Stimulated activated CD4-positive, alpha-beta T cell treated with anti-CD3 and anti-CD28 coated beads, Interleukin-1b, Interleukin-23, amount 100 ng/mL, for 24 hours (primary cell): Measurements from ENCODE around the gene NTNG1.
"Not testable (repeated sequence)": the region's sequence is repeated elsewhere in the genome, so short reads cannot be mapped to it uniquely, and the experiment has no call there.

ENCODE experiments used
- DNase-seq, 4 experiments: peaks; one replicate each; pipeline ENCODE4 v3.0.0-alpha.2; 2020; ENCODE audit warnings: low read depth in 4 of 4, low spot score in 1 of 4

Gene NTNG1

DNA sequence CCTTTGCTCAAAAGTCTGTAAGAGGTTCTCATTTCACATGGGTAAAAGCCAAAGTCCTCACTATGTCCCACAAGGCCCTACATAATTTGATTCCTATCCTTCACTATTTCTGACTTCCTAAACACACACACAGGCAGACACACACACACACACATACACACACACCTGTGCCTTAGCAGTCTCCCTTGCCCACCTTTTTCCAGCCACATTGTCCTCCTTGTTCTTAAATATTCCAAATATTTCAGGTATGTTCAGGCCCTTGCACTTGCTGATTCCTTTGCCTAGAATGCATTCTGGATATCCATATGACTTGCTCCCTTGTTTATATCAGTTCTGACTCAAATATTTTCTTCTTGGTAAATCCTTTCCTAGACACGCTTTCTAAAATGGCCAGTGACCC lies 54.6 kb downstream of the NTNG1 start:
- DNase-seq, result no peak

DNA sequence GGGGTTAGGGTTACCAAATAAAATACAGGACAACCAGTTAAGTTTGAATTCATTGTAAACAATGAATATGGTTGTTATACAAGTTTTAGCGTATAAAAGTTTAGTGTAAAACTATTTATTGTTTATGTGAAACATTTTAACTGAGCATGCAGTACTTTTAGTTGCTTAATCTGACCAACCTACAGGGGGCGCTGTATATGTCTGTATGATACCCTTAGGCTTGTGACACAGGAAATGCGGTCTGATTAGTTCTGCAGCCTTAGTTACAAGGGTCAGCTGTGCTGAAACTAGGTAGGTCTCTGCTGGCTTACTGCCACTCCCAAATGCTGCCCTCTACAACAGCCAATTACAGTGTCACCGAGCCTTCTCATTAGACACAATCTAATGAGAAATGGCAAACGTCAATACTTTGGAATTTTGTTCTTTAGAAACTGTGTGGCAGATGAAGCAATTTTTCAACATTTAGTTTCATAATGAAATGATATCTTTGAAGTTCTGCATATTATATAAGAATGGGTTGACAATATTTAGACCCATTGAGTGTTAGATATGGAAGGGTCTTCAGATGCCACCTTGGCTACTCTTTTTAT lies 56.2 kb downstream of the NTNG1 start:
- DNase-seq, result no peak

DNA sequence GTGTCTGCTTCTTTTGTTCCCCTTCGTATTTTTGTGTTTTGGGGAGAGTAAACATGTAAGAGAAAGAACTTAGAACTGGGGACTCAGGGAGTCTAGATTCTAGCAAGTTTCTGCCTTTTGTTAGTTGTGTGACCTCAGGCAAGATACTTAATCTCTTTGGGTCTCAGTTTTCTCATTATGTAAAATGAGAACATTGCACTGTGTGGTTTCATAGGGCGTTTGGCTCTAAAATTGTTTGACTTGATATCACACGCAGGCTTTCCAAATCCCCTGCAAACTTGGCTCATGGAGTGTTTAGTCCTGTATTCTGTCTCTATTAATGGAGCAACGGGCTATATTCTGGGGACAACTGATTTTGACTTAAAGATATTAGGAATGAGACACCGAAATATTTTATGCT lies 57.7 kb downstream of the NTNG1 start:
- DNase-seq, result no peak

DNA sequence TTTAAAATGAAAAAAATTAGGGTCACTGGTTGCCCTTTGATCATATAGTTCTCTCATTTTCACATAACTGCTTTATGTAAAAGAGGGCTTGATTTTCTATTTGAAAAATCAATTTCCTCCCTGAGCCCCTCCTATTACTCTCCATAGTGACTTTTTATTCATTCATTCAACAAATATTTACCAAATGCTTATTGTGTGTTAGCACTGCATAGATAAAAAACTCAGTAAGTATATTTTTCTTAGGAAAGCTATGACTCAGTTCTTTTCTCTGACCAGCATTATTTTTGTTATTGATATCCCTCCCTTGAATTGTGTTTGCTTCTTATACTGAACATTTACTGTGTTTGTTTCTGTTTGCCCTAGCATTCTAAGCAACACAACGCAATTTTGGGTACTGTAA lies 59.8 kb downstream of the NTNG1 start:
- DNase-seq, result no peak

DNA sequence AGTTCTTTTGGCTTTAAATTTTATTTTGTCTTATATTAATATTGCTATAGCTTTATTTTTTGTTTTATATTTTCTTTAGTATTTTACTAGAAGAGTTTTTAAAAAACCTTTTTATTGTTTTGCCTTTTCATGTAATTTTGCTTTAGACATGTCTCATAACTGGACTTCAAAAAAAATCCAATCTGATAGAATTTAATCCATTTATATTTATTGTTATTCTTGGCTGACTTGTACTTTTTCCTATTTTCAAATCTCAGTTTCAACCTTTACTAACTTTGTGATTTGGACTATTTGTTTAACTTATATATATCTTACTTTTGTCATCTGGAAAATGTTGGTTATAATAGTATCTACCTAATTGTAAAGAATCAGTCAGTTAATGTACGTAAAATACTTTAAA lies 61.2 kb downstream of the NTNG1 start:
- DNase-seq, result no peak

DNA sequence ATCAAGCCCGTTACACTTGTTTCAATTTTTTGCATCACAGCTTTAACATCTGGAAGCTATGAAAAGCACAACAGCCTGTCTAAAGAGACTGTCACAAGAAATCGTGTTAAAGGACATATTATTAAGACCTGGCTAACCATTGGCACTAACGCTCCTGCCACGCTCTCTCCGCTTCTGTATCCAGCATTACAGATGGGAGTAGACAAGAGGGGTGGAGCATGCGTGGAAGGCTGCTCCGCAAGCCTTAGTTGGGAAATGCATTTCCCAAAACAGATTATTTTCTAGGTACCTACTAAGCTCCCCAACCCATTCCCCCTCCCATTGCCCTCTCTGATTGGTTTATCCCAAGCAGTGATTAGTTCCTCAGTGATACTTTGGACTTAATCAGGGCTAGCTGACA lies 72.4 kb downstream of the NTNG1 start:
- no peak for DNase-seq

DNA sequence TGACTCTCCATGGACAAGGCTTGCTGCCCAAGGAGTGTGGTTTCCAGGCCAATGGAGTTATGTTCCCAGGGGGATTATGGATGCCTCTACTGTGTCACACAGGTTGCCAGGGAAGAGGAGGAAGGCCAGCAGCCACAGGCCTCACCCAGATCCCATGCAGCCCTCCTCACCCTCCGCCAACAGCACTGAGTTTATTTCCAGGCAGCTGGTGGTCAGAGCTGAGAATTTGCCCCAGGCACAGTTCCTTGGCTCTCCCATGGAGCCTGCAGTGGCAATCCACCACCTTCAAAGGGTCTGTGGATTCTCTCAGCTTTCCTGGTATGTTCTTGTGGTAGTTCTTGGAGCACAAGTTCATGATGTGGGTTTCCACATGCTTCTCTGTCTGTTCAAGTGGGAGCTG lies 79.2 kb downstream of the NTNG1 start:
- DNase-seq, result no peak

DNA sequence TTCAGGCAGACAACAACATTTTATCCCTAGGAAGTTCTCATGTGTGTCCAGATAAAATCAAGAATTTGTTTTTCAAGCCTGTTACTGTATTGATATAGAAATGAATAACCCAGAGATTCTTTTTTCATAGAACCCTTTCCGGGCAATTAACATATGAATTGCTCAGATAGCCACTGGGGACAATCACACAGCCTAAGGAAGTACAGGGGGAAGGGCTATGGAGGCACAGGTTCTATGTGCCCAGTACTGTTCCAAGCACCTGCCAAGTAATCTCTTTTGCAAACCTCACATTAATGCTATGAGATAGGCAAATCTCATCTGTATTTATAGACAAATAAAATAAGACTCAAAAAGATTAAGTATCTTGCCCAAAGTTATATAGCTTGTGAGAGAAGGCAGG lies 84.9 kb downstream of the NTNG1 start:
- DNase-seq, result no peak

DNA sequence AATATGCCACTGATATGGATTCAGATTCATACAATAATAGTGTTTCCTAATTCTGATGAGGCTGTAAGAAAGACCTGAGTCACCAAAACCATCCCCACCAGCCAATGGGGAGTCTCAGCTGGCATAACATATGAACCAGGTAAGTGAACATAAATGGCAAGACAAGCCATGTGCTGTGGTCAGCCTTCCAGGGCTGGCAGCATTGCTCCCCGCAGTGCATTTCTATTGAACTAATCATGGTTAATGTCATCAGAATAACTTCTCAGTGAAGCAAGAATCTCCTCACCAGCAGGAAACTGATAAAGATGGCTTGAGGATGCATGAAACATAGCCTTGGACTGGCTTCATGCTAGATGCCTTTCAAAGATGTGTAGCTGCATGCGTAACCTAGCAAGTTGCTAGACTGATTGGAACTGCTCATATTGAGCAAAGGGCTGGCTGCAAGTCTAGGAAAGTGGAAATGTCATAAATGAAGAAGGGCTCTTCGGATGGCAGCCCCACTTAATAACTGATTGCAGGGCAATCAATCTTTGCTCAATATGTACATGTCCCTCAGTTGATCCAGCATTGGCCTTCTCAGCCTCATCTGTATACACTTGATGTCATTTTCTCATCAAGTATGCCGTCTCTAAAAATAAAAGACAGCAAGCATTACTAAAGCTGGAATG lies 88.0 kb downstream of the NTNG1 start:
- no peak for DNase-seq

DNA sequence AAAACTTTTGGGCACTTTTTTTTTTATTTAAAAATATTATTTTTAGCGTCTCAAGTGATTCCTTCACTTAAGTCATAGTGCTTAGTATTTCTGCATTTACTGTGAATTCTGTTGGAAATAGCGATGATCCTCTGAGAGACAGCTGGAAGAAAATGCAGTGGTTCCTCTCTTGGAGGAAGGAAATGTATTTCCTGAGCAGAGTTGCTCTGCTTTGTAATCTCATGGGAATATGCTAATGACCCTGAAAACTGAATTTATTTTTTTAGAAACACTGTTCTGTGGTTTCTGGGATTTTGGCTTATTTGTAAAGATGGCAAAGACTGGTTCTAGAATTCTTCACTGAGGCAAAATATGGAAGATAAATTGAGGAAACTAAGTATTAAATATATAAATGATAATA lies 88.9 kb downstream of the NTNG1 start:
- DNase-seq, result no peak

DNA sequence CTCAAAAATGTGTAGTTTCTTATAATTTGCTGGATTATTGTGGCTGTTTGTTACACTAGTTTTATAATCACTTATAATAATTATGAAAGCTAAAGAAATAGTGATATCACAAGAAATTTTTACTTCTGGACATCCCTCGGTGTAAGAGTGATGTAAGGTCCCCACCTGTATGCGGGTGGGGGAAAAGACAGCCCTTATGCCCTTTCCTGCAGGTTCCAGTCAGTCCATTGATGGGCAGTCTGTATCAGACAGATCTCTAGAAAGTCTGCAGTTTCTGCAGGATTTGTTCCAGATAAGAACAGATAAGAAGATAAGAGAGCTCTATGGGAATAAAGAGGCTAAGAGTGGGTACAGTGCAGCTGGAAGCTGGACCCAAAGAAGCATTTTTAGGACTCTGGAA lies 89.3 kb downstream of the NTNG1 start:
- no peak for DNase-seq

DNA sequence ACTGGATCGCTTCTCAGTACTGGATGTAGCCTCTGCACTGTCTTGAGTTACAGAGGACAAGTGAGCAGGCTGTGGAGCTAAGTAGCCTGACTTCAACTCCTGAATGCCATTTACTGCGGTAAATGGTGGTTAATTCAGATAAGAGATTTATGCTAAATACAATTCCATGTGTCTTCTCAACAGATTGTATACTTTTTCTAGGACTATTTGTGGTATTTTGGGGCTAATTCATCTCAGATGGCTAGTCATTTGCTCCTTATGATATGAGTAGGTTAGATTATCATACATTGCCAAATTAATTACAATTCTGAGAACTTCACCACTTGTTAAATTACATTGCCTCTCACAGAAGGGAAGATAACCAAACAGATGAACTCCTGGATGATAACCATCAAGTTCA lies 90.5 kb downstream of the NTNG1 start:
- DNase-seq, result no peak

DNA sequence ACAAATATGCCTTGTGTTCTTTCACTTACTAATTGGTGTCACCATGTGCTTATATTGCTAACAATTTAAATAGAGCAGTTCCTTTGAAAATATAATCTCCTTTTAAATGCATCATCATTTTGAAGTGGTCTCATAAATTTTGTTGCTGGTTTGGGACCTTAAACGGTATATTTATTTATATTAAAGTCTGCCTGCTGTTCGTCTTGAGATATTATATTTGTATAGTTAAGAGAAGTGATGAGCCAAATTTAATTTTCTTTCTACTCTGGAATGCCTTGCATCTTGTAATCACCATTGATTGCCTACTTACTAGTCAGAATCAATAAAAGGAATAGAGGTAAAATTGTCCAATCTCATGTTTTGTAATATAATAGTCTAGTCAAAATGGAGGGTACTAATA lies 91.6 kb downstream of the NTNG1 start:
- no peak for DNase-seq

DNA sequence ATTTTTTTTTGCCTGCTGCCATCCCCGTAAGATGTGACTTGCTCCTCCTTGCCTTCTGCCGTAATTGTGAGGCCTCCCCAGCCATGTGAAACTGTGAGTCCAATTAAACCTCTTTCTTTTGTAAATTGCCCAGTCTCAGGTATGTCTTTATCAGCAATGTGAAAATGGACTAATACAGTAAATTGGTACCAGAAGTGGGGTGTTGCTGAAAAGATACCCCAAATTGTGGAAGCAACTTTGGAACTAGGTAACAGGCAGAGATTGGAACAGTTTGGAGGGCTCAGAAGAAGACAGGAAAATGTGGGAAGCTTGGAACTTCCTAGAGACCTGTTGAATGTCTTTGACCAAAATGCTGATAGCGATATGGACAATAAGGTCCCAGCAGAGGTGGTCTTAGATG lies 95.9 kb downstream of the NTNG1 start:
- not testable (repeated sequence) for DNase-seq

DNA sequence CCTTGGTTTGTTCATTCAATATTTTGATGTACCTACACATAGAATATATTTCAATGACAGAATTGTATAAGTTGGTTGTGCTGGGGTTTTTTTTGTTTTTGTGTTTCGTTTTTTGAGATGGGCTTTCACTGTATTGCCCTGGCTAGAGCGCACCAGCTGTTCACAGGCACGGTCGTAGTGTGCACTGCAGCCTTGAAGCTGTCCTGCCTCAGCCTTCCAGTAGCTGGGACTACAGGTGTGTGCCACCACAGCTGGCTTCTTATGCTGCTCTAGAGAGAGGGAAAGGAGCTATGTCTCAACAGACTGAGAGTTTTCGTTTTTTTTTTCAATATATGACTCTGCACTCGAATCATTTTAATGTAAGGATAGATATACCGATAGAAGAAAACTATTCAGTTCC lies 102.6 kb downstream of the NTNG1 start:
- no peak for DNase-seq

DNA sequence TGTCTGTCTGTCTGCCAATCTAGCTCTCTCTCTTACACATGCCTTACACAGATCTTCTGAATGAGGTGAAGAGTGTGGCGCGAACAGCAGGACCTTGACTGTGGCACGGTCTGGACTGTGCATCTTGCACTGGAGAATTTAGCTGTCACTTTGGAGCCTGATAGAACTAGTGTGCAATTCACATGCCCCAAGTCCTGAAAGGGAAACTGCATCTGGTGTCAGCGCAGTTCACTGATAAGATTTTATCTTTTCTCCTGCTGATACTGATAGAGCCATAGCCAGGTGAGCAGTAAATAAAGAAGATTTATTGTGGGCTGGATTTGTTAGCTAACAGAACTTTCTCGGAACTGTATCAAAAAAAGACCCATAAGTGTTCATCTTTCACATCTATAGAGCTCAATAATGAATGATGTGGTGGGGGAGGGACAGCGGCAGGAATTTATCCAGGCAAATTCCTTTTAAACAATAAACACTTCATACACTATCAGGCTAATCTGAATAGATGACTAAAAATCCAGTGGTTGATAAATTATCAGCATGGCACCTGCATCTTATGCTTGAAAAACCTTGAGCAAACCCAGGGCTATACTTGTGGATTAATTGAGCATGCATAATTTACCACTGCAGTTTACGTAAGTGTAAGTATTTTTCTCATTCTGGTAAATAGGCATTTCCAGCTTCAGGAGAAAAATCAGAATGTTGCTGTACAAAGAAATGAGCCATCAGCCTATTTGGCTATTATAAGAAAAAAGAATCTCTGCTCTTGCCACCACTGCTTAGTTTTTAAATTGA lies 104.1 kb downstream of the NTNG1 start:
- DNase-seq, result no peak

DNA sequence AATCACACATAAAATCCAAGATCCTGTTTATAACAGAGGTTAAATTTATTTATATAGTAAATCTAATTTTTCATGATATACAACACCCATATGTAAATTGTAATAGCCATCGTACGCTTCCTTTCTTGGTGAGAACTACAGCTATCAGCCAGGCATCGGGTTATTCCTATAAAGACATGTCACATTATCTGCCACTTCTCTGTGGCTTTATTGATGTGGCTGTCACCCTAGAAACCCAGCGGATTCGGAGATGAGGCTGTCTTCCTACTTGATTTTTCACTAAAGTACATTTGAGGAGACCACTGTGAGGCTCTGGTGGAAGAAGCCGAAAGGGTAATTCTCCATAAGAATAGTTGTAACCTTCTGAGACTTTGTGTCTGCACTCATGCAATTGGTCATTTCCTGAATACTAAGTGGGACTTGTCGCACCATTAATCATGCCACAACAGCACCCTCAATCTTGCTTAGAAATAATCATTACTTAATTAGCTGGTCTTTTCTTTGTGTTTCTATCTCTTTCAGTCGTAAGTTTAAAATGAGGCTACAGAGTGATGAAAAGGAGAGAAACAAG lies 106.0 kb downstream of the NTNG1 start:
- no peak for DNase-seq

DNA sequence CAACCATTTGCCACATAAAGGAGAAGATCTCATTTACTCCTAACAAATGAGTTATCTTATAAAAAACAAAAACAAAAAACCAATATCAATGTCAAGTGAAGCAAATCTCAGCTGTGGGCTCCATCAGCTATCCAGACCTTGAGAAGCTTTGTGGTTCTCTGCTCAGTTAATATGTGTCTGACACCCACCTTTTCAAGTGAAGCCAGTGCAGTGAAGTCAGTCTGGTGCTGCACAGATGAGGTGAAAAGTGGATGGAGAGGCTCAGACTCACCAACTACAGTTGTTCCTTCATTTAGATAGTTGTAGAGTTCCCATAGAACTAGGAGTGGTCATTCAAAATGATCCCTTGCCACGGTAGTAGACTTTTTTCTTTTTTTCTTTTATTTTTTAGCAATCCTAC lies 106.8 kb downstream of the NTNG1 start:
- no peak for DNase-seq

DNA sequence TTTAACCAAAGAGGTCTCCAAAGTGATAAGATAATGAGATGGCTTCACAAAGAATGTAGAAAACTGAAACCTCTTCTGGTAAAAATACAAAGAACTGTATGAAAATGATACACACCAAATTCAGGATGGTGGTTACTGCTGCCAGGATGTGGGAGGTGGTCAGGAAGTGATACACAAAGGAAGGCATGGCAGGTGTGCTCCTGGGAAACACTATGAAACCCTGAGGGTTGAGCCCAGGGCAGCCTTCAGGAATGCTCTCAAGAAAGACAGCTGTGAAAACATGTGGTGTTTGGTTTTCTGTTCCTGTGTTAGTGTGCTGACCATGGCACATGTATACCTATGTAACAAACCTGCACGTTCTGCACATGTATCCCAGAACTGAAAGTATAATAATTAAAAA lies 109.3 kb downstream of the NTNG1 start:
- no peak for DNase-seq

DNA sequence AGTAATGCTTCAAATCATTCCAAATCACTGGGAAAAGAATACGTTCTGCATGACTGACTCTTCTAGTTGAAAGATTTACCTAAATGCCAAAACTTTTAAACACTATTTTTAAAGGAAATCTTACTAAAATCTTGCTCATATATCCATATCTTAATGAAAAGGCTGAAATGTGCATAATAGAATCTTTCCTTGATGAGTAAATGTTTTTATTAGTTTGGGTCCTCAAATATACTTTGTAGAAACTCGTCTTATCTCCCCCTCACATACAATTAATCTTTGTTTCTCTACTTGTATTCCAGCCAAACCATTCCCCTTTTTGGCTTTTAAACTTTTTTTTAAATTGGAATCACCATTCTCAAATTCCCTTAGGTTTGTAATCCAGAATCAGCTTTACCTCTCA lies 110.2 kb downstream of the NTNG1 start:
- DNase-seq, result no peak

DNA sequence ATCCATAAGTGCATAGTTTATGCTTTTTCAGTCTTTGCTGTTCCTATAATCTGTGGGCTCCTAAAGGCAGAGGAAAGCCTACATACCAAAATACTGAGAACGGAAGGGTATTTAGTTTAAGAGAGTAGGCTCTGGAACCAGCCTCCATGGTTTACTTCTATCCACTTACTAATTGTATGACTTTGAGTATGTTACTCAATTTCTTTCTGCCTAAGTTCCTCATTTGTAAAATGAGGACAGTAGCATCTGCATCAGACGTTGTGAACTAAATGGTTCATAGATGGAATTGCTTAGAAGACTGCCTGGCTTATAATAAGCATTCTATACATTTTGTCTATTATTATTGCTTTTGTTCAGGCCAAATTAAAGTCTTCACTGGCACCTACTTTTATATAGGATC lies 111.0 kb downstream of the NTNG1 start:
- no peak for DNase-seq

DNA sequence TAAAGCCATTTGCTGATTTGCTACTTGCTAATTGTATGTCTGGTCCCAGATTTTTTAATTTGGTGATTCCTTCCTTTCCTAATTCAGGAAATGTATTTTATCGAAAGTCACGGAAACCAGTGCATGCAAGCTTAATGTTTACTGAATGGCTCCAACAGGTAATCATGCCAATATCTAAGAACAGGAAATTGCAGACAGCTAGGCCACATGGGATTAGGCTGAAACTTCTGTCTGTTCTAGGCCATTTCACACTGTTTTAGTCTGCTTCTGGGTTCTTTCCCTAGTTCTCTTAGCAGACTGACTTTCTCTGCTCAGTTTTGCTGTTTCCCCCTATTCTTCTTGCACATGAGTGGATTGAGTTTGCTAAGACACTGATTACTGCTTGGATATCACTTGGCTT lies 111.4 kb downstream of the NTNG1 start:
- no peak for DNase-seq
